H7 (cell line): ENCODE measurements around the gene TTC13. TPM values are rescaled to one million over a fixed set of nuclear protein-coding genes. Genes with fewer than 3 reads are reported as not detected.

Experiments
- DNase-seq: peaks from one replicate; pipeline ENCODE4 v3.0.0; 2012
- H3K27me3 ChIP-seq: 2 replicates; pipeline ENCODE4 v1.6.0; 2011; ENCODE audit warnings: mild to moderate bottlenecking, low read length; ENCODE audit not compliant: control insufficient read depth, insufficient read depth
- H3K36me3 ChIP-seq: replicated peaks from 2 replicates; pipeline ENCODE4 v1.5.1; 2011; ENCODE audit warnings: low read length; ENCODE audit not compliant: control insufficient read depth, insufficient read depth
- H3K4me3 ChIP-seq: 2 replicates; pipeline ENCODE4 v1.5.1; 2011; ENCODE audit warnings: low read depth, mild to moderate bottlenecking, control low read depth, low read length, moderate library complexity; ENCODE audit not compliant: insufficient read depth
- total RNA-seq: library from RNA; depleted of rRNA; stranded (reverse); fragments of >200 nt; shearing (Covaris generic); gene quantifications from 2 replicates; pipeline ENCODE4 v1.2.3, GENCODE V29; 2014

TTC13 gene
- total RNA-seq, 1 experiment from 2014 or later = 7.3 TPM

- no peak for DNase-seq
- H3K4me3 ChIP-seq = peak overlapping the region; percentile 53
- H3K27me3 ChIP-seq = peaks cover 13% of the 10 kb centered on the region
- no peaks in the 10 kb centered on the region for H3K36me3 ChIP-seq
Observed at GRCh38 chr1:230868736-230869385, 109.8 kb downstream of the TTC13 start.

GRCh38 chr1:230867903-230868735 is 110.5 kb downstream of the TTC13 start, which contains the start of gene C1orf198:
TSS of gene C1orf198 (minus strand) at chr1:230868521. CDS start at chr1:230868512, 9 bp downstream.
- Histone ChIP-seq H3K27me3 (peaks cover 13% of the 10 kb centered on the region), H3K4me3 (peak within 1 kb of the TSS; percentile 98), H3K36me3 (no peaks in the 10 kb centered on the region)
- peak; percentile 99 for DNase-seq

- no peak for DNase-seq
- Histone ChIP-seq H3K4me3 (peak overlapping the region; percentile 98), H3K27me3 (peaks cover 13% of the 10 kb centered on the region), H3K36me3 (no peaks in the 10 kb centered on the region)
Observed at GRCh38 chr1:230867101-230867902, 111.4 kb downstream of the TTC13 start.

- H3K4me3 ChIP-seq = no peak overlapping the region
- peaks cover 13% of the 10 kb centered on the region for H3K27me3 ChIP-seq
- H3K36me3 ChIP-seq = no peaks in the 10 kb centered on the region
- DNase-seq = no peak
Observed at GRCh38 chr1:230866171-230867070, 112.2 kb downstream of the TTC13 start.

GRCh38 chr1:230865062-230865817 is 113.4 kb downstream of the TTC13 start:
- H3K4me3 ChIP-seq = no peak overlapping the region
- no peaks in the 10 kb centered on the region for H3K36me3 ChIP-seq
- H3K27me3 ChIP-seq = peaks cover 13% of the 10 kb centered on the region
- DNase-seq = no peak

- DNase-seq = no peak
Observed at GRCh38 chr1:230864441-230864840, 114.2 kb downstream of the TTC13 start.

GRCh38 chr1:230863449-230863848 is 115.2 kb downstream of the TTC13 start:
- peak; percentile 50 for DNase-seq
- H3K36me3 ChIP-seq = no peaks in the 10 kb centered on the region
- H3K27me3 ChIP-seq = peaks cover 13% of the 10 kb centered on the region
- H3K4me3 ChIP-seq = no peak overlapping the region

More at GRCh38 chr1:230864441-230864840, 114.2 kb downstream of the TTC13 start:
- Histone ChIP-seq H3K36me3 (no peaks in the 10 kb centered on the region), H3K4me3 (no peak overlapping the region), H3K27me3 (peaks cover 13% of the 10 kb centered on the region)

GRCh38 chr1:230861970-230862595 is 116.6 kb downstream of the TTC13 start:
- Histone ChIP-seq H3K36me3 (no peaks in the 10 kb centered on the region), H3K4me3 (no peak overlapping the region), H3K27me3 (peaks cover 1% of the 10 kb centered on the region)
- no peak for DNase-seq

- H3K36me3 ChIP-seq = no peaks in the 10 kb centered on the region
- H3K27me3 ChIP-seq = no peaks in the 10 kb centered on the region
- peak; percentile 79 for DNase-seq
- H3K4me3 ChIP-seq = no peak overlapping the region
Observed at GRCh38 chr1:230861489-230861888, 117.2 kb downstream of the TTC13 start.

GRCh38 chr1:230860617-230861384 is 117.9 kb downstream of the TTC13 start:
- Histone ChIP-seq H3K27me3 (no peaks in the 10 kb centered on the region), H3K36me3 (no peaks in the 10 kb centered on the region), H3K4me3 (no peak overlapping the region)
- DNase-seq = peak; percentile 63

GRCh38 chr1:230858918-230859729 is 119.5 kb downstream of the TTC13 start:
- no peak for DNase-seq
- Histone ChIP-seq H3K27me3 (no peaks in the 10 kb centered on the region), H3K4me3 (no peak overlapping the region), H3K36me3 (no peaks in the 10 kb centered on the region)
